Upper lobe of left lung (tissue), 6 donors: ENCODE measurements around the gene CCNI2. TPM values are rescaled to one million over a fixed set of nuclear protein-coding genes. Genes with fewer than 3 reads are reported as not detected.

Experiments
- ATAC-seq, 2 donors: fragments of 200-7000 bp; cut with Tn5 transposase; one replicate each; pipeline ENCODE4 v1.9.1; 2022; ENCODE audit warnings: mild to moderate bottlenecking in 2 of 2, moderate library complexity in 2 of 2; ENCODE audit not compliant: low FRiP score in 2 of 2
- DNase-seq, 2 donors: peaks; one replicate each; pipeline ENCODE4 v3.0.0-alpha.2; 2019 to 2020
- H3K27ac ChIP-seq, 4 donors: fragments of 200-600 bp; sonication (generic); one replicate each; pipeline ENCODE4 v1.5.1; 2016 to 2019
- H3K27me3 ChIP-seq, 4 donors: fragments of 200-600 bp; sonication (generic); one replicate each; pipeline ENCODE4 v1.5.1; 2017 to 2019
- H3K36me3 ChIP-seq, 4 donors: fragments of 200-600 bp; sonication (generic); one replicate each; pipeline ENCODE4 v1.5.1; 2016 to 2019
- H3K4me1 ChIP-seq, 4 donors: fragments of 200-600 bp; sonication (generic); one replicate each; pipeline ENCODE4 v1.5.1; 2018 to 2019
- H3K4me3 ChIP-seq, 4 donors: fragments of 200-600 bp; sonication (generic); one replicate each; pipeline ENCODE4 v1.5.1; 2017 to 2019; ENCODE audit warnings: mild to moderate bottlenecking in 2 of 4, moderate library complexity in 1 of 4
- H3K9me3 ChIP-seq, 4 donors: fragments of 200-600 bp; sonication (generic); one replicate each; pipeline ENCODE4 v1.5.1; 2018 to 2019
- CTCF ChIP-seq, 6 experiments: fragments of 450-650 bp in 4 of 6; fragments of 200-600 bp in 2 of 6; sonication (generic) in 2 of 6; IDR thresholded peaks; one replicate each; pipeline ENCODE4 v1.5.1; 2016 to 2019; ENCODE audit warnings: antibody characterized with exemption in 6 of 6
- EP300 ChIP-seq, 4 donors: sonication (generic); formaldehyde crosslinking; IDR thresholded peaks; one replicate each; pipeline ENCODE4 v1.5.1; 2017; ENCODE audit warnings: antibody characterized with exemption in 4 of 4, control low read depth in 2 of 4
- POLR2A ChIP-seq, 4 donors: fragments of 450-650 bp; IDR thresholded peaks; one replicate each; pipeline ENCODE4 v1.5.1; 2016 to 2017; ENCODE audit warnings: antibody characterized with exemption in 4 of 4, mild to moderate bottlenecking in 2 of 4
- POLR2AphosphoS5 ChIP-seq, 2 donors: sonication (generic); formaldehyde crosslinking; IDR thresholded peaks; one replicate each; pipeline ENCODE4 v1.5.1; 2017; ENCODE audit warnings: antibody characterized with exemption in 2 of 2
- WGBS, 2 donors: methylation state at CpG; one replicate each; pipeline ENCODE4 v1.1.5; 2017 to 2018; 5-methylcytosine and 5-hydroxymethylcytosine counted together
- total RNA-seq, 6 donors: library from RNA; depleted of rRNA in 4 of 6; stranded (reverse); fragments of >200 nt in 4 of 6; gene quantifications; one replicate each; pipeline versions ENCODE4 v1.1.0 to v1.2.1, GENCODE V29; 2016 to 2021
- donor health status: DM: no; HTN: no; CAD: no; lungs with moderate emphysema.
- donor health status: DM: no; HTN: yes; CAD: no; lungs with severe emphysema.

The CCNI2 gene
- total RNA-seq, 6 donors from 2014 or later = 0.26 to 0.84 (median 0.46) TPM; not detected in 1

DNA sequence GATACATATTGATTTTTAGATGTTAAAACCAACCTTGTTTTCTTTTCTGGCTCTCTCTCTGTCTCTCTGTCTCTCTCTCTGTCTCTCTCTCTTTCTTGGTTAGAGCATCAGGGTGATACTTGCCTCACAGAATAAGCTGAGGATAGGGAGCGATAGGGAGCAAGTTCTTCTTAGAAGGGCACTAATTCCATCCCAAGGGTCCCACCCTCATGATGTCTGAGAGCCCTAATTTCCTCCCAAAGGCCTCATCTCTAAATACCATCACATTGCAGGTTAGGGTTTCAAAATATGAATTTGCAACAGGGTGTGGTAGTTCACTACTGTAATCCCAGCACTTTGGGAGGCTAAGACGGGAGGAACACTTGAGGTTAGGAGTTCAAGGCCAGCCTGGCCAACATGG lies 5.1 kb upstream of the CCNI2 start:
- peaks cover 0 to 5% (median 3%) of the 10 kb centered on the region in 4 donors for H3K27me3 ChIP-seq
- DNase-seq = no peak
- no peak overlapping the region for H3K4me3 ChIP-seq
- peaks cover 5 to 11% (median 10%) of the 10 kb centered on the region in 4 donors for H3K4me1 ChIP-seq
- 92 to 95% methylated on average over 2 of the region's 2 CpGs for WGBS, 2 donors
- no peaks in the 10 kb centered on the region for H3K36me3 ChIP-seq
- no peaks in the 10 kb centered on the region for H3K9me3 ChIP-seq
- no peak for TF ChIP-seq CTCF (IDR thresholded peaks at IDR 0.05)
- TF ChIP-seq POLR2A (IDR thresholded peaks at IDR 0.05) = no peak
- TF ChIP-seq EP300 (IDR thresholded peaks at IDR 0.05) = no peak
- no peak for TF ChIP-seq POLR2AphosphoS5 (IDR thresholded peaks at IDR 0.05)
- no peak for ATAC-seq
- no peak overlapping the region for H3K27ac ChIP-seq

GRCh38 chr5:132742626-132743025 lies 4.6 kb upstream of the CCNI2 start:
- Histone ChIP-seq H3K27me3 (peaks cover 0 to 10% (median 7%) of the 10 kb centered on the region in 4 donors), H3K4me3 (no peak overlapping the region), H3K36me3 (no peaks in the 10 kb centered on the region), H3K9me3 (no peaks in the 10 kb centered on the region), H3K4me1 (peaks cover 10 to 14% (median 12%) of the 10 kb centered on the region in 4 donors), H3K27ac (no peak overlapping the region)
- DNase-seq (no peak), ATAC-seq (no peak)
- TF ChIP-seq POLR2A (IDR thresholded peaks at IDR 0.05) = no peak
- no peak for TF ChIP-seq EP300 (IDR thresholded peaks at IDR 0.05)
- TF ChIP-seq POLR2AphosphoS5 (IDR thresholded peaks at IDR 0.05) = no peak
- TF ChIP-seq CTCF (IDR thresholded peaks at IDR 0.05) = no peak
- WGBS, 2 donors = 90 to 92% methylated on average over 5 of the region's 5 CpGs

GRCh38 chr5:132744659-132745058 lies 2.6 kb upstream of the CCNI2 start:
- H3K27me3 ChIP-seq = peaks cover 0 to 13% (median 10%) of the 10 kb centered on the region in 4 donors
- peaks cover 9 to 16% (median 11%) of the 10 kb centered on the region in 4 donors for H3K4me1 ChIP-seq
- no peak for ATAC-seq
- no peak overlapping the region for H3K27ac ChIP-seq
- H3K9me3 ChIP-seq = no peaks in the 10 kb centered on the region
- no peaks in the 10 kb centered on the region for H3K36me3 ChIP-seq
- no peak overlapping the region for H3K4me3 ChIP-seq
- no peak for DNase-seq
- TF ChIP-seq CTCF (IDR thresholded peaks at IDR 0.05) = no peak
- no peak for TF ChIP-seq POLR2AphosphoS5 (IDR thresholded peaks at IDR 0.05)
- no peak for TF ChIP-seq EP300 (IDR thresholded peaks at IDR 0.05)
- no peak for TF ChIP-seq POLR2A (IDR thresholded peaks at IDR 0.05)
- WGBS, 2 donors = 64 to 90% methylated on average over 2 of the region's 2 CpGs

DNA sequence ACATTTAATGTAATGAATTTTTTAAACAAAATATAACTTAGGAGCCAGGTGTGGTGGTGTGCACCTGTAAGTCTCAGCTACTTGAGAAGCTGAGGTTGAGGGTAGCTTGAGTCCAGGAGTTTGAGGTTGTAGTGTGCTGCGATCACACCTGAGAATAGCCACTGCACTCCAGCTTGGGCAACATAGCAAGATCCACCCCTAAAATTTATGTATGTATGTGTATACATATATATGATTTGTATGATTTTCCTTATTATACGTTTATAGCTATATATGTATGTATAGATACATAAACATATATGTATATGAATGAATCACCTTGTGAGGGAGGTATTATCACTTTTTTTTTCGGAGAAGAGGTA lies 653 bp upstream of the CCNI2 start:
- Histone ChIP-seq H3K9me3 (no peaks in the 10 kb centered on the region), H3K4me1 (peaks cover 9 to 16% (median 11%) of the 10 kb centered on the region in 4 donors), H3K36me3 (no peaks in the 10 kb centered on the region), H3K4me3 (peak overlapping the region in 3 of 4 donors; percentile 51 to 55 (median 54)), H3K27me3 (peaks cover 0 to 13% (median 10%) of the 10 kb centered on the region in 4 donors), H3K27ac (no peak overlapping the region)
- ATAC-seq (no peak), DNase-seq (no peak)
- TF ChIP-seq POLR2A (IDR thresholded peaks at IDR 0.05) (no peak), EP300 (IDR thresholded peaks at IDR 0.05) (no peak), POLR2AphosphoS5 (IDR thresholded peaks at IDR 0.05) (no peak), CTCF (IDR thresholded peaks at IDR 0.05) (no peak)
- WGBS, 2 donors = 29 to 31% methylated on average over 3 of the region's 3 CpGs
